ENCODE measurements around the gene KCNQ4.

KCNQ4 gene

DNA sequence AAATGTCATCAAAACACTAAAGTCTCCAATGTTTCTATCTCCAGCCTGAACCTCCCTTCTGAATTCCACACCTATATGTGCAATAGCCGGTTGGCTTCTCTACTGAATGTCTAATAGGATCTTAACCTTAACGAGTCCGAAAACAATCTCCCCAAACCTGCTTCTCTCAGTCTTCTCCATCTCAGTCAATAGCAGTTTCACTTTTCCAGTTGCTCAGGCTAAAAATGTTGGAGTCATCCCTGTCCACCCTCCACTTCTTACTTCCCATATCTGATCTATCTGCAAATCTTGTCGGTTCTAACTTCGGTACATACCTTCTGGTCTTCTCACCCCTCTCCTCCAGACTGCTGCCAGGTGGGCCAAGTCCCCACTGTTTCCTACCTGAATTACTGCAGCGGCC, 104.1 kb downstream of the KCNQ4 start:
- no peak for DNase-seq (ENCODE audit: low read depth in 2 of 2, low spot score in 1 of 2)

Data from stimulated activated CD8-positive, alpha-beta memory T cell treated with anti-CD3 and anti-CD28 coated beads, Interleukin-4, amount 100 ng/mL, for 1 hour (primary cell).